ENCODE results near the gene C20orf204. TPM values are rescaled to one million over a fixed set of nuclear protein-coding genes. Genes with fewer than 3 reads are reported as not detected.

The C20orf204 gene
- total RNA-seq, 1 experiment from 2014 or later: 0.87 TPM

- DNase-seq (ENCODE audit: extremely low read depth, low read depth): no peak
Measured at GRCh38 chr20:64053841-64054661, 18.1 kb downstream of the C20orf204 start.

- DNase-seq (ENCODE audit: extremely low read depth, low read depth): no peak
Measured at GRCh38 chr20:64055396-64055892, 19.5 kb downstream of the C20orf204 start.

GRCh38 chr20:64055893-64056638 is 20.1 kb downstream of the C20orf204 start:
- no peak for DNase-seq (ENCODE audit: extremely low read depth, low read depth)

- DNase-seq (ENCODE audit: extremely low read depth, low read depth): no peak
Measured at GRCh38 chr20:64056639-64056888, 20.6 kb downstream of the C20orf204 start.

- no peak for DNase-seq (ENCODE audit: extremely low read depth, low read depth)
Measured at GRCh38 chr20:64056889-64057627, 21.1 kb downstream of the C20orf204 start.

GRCh38 chr20:64057628-64058498 is 21.9 kb downstream of the C20orf204 start:
- DNase-seq (ENCODE audit: extremely low read depth, low read depth): peak; percentile 65

- DNase-seq (ENCODE audit: extremely low read depth, low read depth): no peak
Measured at GRCh38 chr20:64058536-64058935, 22.6 kb downstream of the C20orf204 start.

- DNase-seq (ENCODE audit: extremely low read depth, low read depth): no peak
Measured at GRCh38 chr20:64062276-64062595, 26.3 kb downstream of the C20orf204 start.

- DNase-seq (ENCODE audit: extremely low read depth, low read depth): peak; percentile 92
Measured at GRCh38 chr20:64062596-64063388, 26.8 kb downstream of the C20orf204 start, which contains the start of gene TCEA2. Gene TCEA2 (plus strand): TSS chr20:64063198. CDS start chr20:64063313, 115 bp downstream.

- no peak for DNase-seq (ENCODE audit: extremely low read depth, low read depth)
Measured at GRCh38 chr20:64063389-64064144, 27.6 kb downstream of the C20orf204 start.

GRCh38 chr20:64064145-64064698 is 28.2 kb downstream of the C20orf204 start:
- no peak for DNase-seq (ENCODE audit: extremely low read depth, low read depth)

- no peak for DNase-seq (ENCODE audit: extremely low read depth, low read depth)
Measured at GRCh38 chr20:64065062-64065973, 29.3 kb downstream of the C20orf204 start.

- DNase-seq (ENCODE audit: extremely low read depth, low read depth): peak; percentile 63
Measured at GRCh38 chr20:64065974-64066343, 30.0 kb downstream of the C20orf204 start.

- no peak for DNase-seq (ENCODE audit: extremely low read depth, low read depth)
Measured at GRCh38 chr20:64067005-64067632, 31.1 kb downstream of the C20orf204 start.

GRCh38 chr20:64067733-64068307 is 31.8 kb downstream of the C20orf204 start:
- DNase-seq (ENCODE audit: extremely low read depth, low read depth): no peak

- no peak for DNase-seq (ENCODE audit: extremely low read depth, low read depth)
Measured at GRCh38 chr20:64068386-64069208, 32.6 kb downstream of the C20orf204 start.

Measured in NCI-H460 (cell line).